HG03521 (cell line): ENCODE data around the gene RNF40.
A peak's percentile ranks its signal among the peaks of the same experiment; 100 is the strongest.

ENCODE experiments used
- ATAC-seq: cut with Tn5 transposase; IDR thresholded peaks from one replicate; pipeline ENCODE4 v1.9.1; 2021; ENCODE audit warnings: mild to moderate bottlenecking, moderate library complexity; ENCODE audit not compliant: unreplicated experiment

The RNF40 gene

GRCh38 chr16:30761928-30762902 lies at the start of gene RNF40, which contains the start of gene CFAP119:
Gene RNF40, plus strand, starts transcription at chr16:30762322. Its CDS starts 224 bp downstream, at chr16:30762546.
Gene CFAP119, minus strand, starts transcription at chr16:30762062. Its CDS starts 314 bp downstream, at chr16:30761748.
- ATAC-seq: peak; percentile 88

DNA sequence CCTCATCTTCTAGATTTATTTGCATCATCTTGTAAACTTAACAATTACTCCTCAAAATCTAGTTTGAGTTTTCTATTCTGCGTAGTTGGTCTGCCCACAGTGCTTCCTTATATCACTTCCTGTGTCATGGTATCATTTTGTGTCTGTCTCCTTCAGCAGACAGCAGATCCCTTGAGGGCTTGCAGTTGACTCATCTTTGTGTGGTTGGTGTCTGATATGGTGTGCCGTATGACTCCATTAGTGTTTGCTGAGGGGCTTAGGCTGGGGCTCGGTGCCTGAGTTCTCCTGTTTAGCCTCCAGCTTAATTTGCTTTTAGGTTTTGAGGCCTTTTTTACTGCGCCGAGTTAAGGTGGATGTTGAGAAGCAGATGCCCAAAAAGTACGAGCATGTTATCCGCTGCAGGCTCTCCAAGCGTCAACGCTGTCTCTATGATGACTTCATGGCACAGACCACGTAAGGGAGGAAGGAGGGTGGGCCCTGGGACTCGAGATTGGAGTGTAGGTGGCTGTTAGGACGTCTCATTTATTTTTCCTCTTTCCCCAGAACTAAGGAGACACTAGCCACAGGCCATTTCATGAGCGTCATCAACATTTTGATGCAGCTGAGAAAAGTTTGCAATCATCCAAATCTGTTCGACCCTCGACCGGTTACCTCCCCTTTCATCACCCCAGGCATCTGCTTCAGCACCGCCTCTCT lies 46.2 kb upstream of the RNF40 start:
- ATAC-seq: no peak

GRCh38 chr16:30720086-30720485 lies 42.0 kb upstream of the RNF40 start:
- ATAC-seq: no peak

DNA sequence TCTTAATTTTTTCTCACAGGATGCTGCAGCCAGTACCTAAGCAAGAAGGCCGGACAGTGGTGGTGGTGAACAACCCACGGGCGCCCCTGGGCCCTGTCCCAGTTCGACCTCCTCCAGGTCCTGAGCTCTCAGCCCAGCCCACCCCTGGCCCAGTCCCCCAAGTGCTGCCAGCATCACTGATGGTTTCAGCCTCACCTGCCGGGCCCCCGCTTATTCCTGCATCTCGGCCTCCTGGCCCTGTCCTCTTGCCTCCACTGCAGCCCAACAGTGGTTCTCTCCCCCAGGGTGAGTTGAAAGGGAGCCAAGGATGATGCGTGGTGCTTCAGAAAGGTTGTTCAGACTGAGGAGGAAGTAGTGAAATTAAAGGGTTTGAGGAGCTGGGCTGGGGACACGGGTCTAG lies 41.4 kb upstream of the RNF40 start:
- ATAC-seq: no peak

- no peak for ATAC-seq
Measured at GRCh38 chr16:30721167-30721566, 41.0 kb upstream of the RNF40 start.

DNA sequence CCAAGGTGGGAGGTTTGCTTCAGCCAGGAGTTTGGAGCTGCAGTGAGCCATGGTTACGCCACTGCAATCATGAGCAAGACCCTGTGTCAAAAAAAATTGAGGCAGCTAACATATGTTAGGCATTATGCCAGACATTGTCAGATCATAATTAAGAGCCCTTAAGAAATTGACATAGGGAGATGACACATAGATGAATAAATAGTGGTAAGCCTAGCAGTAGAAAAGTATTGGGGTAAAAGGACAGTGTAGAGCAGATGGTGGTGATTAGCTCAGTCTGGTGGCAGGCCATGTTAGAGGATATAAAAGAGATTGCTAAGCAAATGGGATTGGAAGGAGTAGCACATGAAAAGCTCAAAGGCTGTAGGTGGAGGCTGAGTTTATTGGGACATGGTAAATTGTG lies 40.5 kb upstream of the RNF40 start:
- ATAC-seq: no peak

DNA sequence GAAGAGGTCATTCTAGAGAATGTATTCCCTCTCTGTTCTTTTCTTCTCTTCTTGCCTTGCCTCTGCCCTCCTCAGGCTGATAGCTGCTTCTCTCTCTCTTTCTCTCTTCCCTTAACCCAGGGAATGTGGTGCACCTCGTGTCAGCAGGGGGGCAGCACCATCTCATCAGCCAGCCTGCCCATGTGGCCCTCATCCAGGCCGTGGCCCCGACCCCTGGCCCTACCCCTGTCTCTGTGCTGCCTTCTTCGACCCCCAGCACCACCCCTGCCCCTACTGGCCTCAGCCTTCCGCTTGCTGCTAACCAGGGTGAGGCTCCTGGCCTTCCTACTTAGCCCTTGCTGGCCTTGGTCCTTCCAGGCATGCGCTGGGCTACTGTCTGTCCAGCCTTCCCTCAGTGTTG lies 39.7 kb upstream of the RNF40 start:
- ATAC-seq: no peak

DNA sequence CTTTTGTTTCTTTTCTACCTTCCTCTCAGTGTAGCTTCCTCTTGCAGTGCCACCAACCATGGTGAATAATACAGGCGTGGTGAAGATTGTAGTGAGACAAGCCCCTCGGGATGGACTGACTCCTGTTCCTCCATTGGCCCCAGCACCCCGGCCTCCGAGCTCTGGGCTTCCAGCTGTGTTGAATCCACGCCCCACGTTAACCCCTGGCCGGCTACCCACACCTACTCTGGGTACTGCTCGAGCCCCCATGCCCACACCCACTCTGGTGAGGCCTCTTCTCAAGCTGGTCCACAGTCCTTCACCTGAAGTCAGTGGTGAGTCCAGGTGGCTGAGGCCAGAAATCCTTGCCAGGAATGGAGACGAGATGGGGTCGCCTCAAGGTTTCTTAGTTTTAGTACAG lies 39.2 kb upstream of the RNF40 start:
- no peak for ATAC-seq

GRCh38 chr16:30723725-30724355 lies 38.3 kb upstream of the RNF40 start:
- ATAC-seq: no peak

GRCh38 chr16:30724641-30725417 lies 37.3 kb upstream of the RNF40 start:
- no peak for ATAC-seq

GRCh38 chr16:30725418-30725792 lies 36.7 kb upstream of the RNF40 start:
- ATAC-seq: no peak

DNA sequence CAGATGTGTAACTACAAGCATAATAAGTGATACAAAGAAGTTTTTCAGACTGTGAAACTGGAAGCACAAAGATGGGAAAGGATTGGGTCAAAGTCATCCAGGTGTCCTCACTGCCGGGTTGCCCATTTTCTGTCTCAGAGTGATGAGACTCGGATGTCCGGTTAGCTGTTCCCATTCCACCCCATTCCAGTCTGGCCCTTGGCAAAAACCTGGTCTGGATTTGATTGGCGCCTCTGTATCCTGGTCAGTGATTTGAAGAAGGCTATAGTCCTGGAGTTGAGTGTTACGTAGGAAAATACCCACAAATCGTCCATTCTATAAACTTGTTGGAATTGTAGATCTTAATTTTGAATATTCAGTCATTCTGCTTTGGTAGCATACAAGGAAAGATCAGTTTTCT lies 33.8 kb upstream of the RNF40 start:
- ATAC-seq: no peak

- no peak for ATAC-seq
Measured at GRCh38 chr16:30728899-30729672, 33.0 kb upstream of the RNF40 start.

GRCh38 chr16:30731411-30731810 lies 30.7 kb upstream of the RNF40 start:
- ATAC-seq: no peak

DNA sequence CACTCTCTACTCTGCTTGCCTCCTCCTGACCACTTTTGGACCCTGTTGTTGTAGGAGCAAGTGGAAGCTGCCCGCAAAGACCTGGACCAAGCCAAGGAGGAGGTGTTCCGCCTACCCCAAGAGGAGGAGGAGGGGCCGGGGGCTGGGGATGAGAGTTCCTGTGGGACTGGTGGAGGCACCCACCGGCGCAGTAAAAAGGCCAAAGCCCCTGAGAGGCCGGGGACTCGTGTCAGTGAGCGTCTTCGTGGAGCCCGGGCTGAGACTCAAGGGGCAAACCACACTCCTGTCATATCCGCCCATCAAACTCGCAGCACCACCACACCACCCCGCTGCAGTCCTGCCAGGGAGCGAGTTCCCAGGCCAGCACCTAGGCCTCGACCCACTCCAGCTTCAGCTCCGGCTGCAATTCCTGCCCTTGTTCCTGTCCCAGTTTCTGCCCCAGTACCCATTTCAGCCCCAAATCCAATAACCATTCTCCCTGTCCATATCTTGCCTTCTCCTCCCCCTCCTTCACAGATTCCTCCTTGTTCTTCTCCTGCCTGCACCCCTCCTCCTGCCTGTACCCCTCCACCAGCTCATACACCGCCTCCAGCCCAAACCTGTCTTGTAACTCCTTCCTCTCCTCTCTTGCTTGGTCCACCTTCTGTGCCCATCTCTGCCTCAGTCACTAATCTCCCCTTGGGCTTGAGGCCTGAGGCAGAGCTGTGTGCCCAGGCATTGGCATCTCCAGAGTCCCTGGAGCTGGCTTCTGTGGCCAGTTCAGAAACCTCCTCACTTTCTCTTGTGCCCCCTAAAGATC lies 24.9 kb upstream of the RNF40 start:
- ATAC-seq: no peak

DNA sequence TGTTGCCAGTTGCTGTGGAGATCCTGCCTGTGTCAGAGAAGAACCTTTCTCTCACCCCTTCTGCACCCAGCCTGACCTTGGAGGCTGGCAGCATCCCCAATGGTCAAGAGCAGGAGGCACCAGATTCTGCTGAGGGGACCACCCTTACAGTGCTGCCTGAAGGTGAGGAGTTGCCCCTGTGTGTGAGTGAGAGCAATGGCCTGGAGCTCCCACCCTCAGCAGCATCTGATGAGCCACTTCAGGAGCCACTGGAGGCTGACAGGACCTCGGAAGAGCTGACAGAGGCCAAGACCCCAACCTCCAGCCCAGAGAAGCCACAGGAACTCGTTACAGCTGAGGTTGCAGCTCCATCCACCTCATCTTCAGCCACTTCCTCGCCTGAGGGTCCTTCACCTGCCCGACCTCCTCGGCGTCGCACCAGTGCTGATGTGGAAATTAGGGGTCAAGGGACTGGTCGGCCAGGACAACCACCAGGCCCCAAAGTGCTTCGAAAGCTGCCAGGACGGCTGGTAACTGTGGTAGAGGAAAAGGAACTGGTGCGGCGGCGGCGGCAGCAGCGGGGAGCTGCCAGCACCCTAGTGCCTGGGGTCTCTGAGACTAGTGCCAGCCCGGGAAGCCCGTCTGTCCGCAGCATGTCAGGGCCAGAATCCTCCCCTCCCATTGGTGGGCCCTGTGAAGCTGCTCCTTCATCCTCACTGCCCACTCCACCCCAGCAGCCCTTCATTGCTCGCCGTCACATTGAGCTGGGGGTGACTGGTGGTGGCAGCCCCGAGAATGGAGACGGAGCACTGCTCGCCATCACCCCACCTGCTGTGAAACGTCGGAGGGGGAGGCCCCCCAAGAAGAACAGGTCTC lies 24.1 kb upstream of the RNF40 start:
- no peak for ATAC-seq

GRCh38 chr16:30738984-30739951 lies 22.9 kb upstream of the RNF40 start:
- ATAC-seq: no peak
